Panc1 (cell line): ENCODE data around the gene ACSBG1. TPM values are rescaled to one million over a fixed set of nuclear protein-coding genes. Genes with fewer than 3 reads are reported as not detected.

Experiments
- ATAC-seq: fragments of 200-7000 bp; cut with Tn5 transposase; 2 replicates; pipeline ENCODE4 v1.9.1; 2020; ENCODE audit warnings: mild to moderate bottlenecking, moderate library complexity
- BruUV-seq: library from RNA; stranded (reverse); fragments of 400-500 nt; replicated peaks from 2 replicates; lab custom pipeline; 2021; lab: Mats Ljungman, UMichigan
- CTCF ChIA-PET: fragments of 300-600 bp; sonication (Branson Sonifier 250); formaldehyde crosslinking; loops from one replicate; lab custom pipeline; 2022; ENCODE audit warnings: antibody characterized with exemption; lab: Charles Lee
- POLR2A ChIA-PET: fragments of 300-600 bp; sonication (Branson Sonifier 250); formaldehyde crosslinking; loops from one replicate; lab custom pipeline; 2022; ENCODE audit warnings: antibody characterized with exemption; lab: Charles Lee
- DNase-seq: peaks from one replicate; pipeline ENCODE4 v3.0.0-alpha.2; 2010; ENCODE audit warnings: low read depth, low spot score
- H3K27ac ChIP-seq: 2 replicates; pipeline ENCODE4 v1.5.1; 2011; ENCODE audit warnings: mild to moderate bottlenecking, low read length, inconsistent platforms
- H3K27me3 ChIP-seq: fragments of 200-500 bp; sonication (Bioruptor generic); 2 replicates; pipeline ENCODE4 v1.6.0; 2014; ENCODE audit warnings: low read length, inconsistent platforms; ENCODE audit not compliant: control insufficient read depth, insufficient read depth
- H3K36me3 ChIP-seq: fragments of 200-500 bp; sonication (Bioruptor generic); 2 replicates; pipeline ENCODE4 v1.5.1; 2014; ENCODE audit warnings: inconsistent platforms, mild to moderate bottlenecking, low read length, moderate library complexity; ENCODE audit not compliant: control insufficient read depth, insufficient read depth
- H3K4me1 ChIP-seq: 2 replicates; pipeline ENCODE4 v1.5.1; 2011; ENCODE audit warnings: inconsistent platforms, mild to moderate bottlenecking, low read length, moderate library complexity; ENCODE audit not compliant: control insufficient read depth, insufficient read depth
- H3K4me3 ChIP-seq, 2 experiments: 2 replicates each; pipeline ENCODE4 v1.5.1; 2011 to 2012; ENCODE audit warnings: low read depth in 2 of 2, low read length in 2 of 2, mild to moderate bottlenecking in 2 of 2, inconsistent platforms in 1 of 2, moderate library complexity in 1 of 2
- H3K9me3 ChIP-seq: fragments of 200-500 bp; sonication (Bioruptor generic); 2 replicates; pipeline ENCODE4 v1.5.1; 2014; ENCODE audit warnings: low read depth, mild to moderate bottlenecking, inconsistent platforms, low read length, moderate library complexity; ENCODE audit not compliant: control insufficient read depth, insufficient read depth
- CTCF ChIP-seq: fragments of 450-650 bp; IDR thresholded peaks from 2 replicates; pipeline ENCODE4 v1.5.1; 2017; ENCODE audit warnings: mild to moderate bottlenecking
- POLR2AphosphoS5 ChIP-seq: IDR thresholded peaks from 2 replicates; pipeline ENCODE4 v1.6.1; 2012; ENCODE audit warnings: mild to moderate bottlenecking, low read depth, low read length, moderate library complexity
- REST ChIP-seq, 2 experiments: IDR thresholded peaks; 2 replicates each; pipeline ENCODE4 v1.6.1; 2011 to 2012; ENCODE audit warnings: low read depth in 2 of 2, control low read depth in 1 of 2, low read length in 1 of 2, mild to moderate bottlenecking in 1 of 2, moderate library complexity in 1 of 2; ENCODE audit not compliant: insufficient read depth in 1 of 2
- SIN3A ChIP-seq: IDR thresholded peaks from 2 replicates; pipeline ENCODE4 v1.6.1; 2012; ENCODE audit warnings: low read depth, mild to moderate bottlenecking, low read length, moderate library complexity, borderline replicate concordance; ENCODE audit not compliant: insufficient read depth
- TCF7L2 ChIP-seq: IDR thresholded peaks from 2 replicates; pipeline ENCODE4 v1.6.1; 2011; ENCODE audit warnings: mild to moderate bottlenecking, low read depth, low read length, inconsistent platforms
- in situ Hi-C: cut with HindIII; loops from 2 replicates; pipeline ENCODE4 v1.10.0; 2016; ENCODE audit warnings: low sequenced_read_pairs, low pct_unique_long_range_greater_than_20kb
- intact Hi-C: fragments of 100-400 bp; cut with micrococcal nuclease; formaldehyde crosslinking; loops from one replicate; pipeline ENCODE4 v1.10.0; 2022; ENCODE audit not compliant: unreplicated experiment
- total RNA-seq: library from RNA; stranded (reverse); gene quantifications from one replicate; pipeline ENCODE4 v1.2.1, GENCODE V29; 2021; ENCODE audit not compliant: unreplicated experiment

ACSBG1 gene
- total RNA-seq, 1 experiment from 2014 or later = 0.31 TPM

- Histone ChIP-seq H3K27me3 (no peaks in the 10 kb centered on the region), H3K36me3 (peaks cover 32% of the 10 kb centered on the region), H3K27ac (no peak overlapping the region), H3K9me3 (no peaks in the 10 kb centered on the region), H3K4me3 (no peak overlapping the region), H3K4me1 (no peaks in the 10 kb centered on the region)
- no peak for ATAC-seq
- in situ Hi-C loops (no loop called here), intact Hi-C loops (no loop called here)
- no TSS peak for BruUV-seq
- DNase-seq = no peak
- CTCF ChIA-PET = no interaction called here
- TF ChIP-seq POLR2AphosphoS5 (no peak), SIN3A (no peak), TCF7L2 (no peak), REST (IDR thresholded peaks at IDR 0.05; ENCODE audit: insufficient read depth in 1 of 2, low read depth in 2 of 2, low read length in 1 of 2) (no peak), CTCF (no peak)
- POLR2A ChIA-PET = no interaction called here
Measured at GRCh38 chr15:78167227-78167888, 67.0 kb downstream of the ACSBG1 start.

GRCh38 chr15:78164010-78164409 is 70.4 kb downstream of the ACSBG1 start:
- no peak for TF ChIP-seq TCF7L2
- no peak for TF ChIP-seq POLR2AphosphoS5
- no peak for TF ChIP-seq CTCF
- TF ChIP-seq SIN3A = no peak
- TF ChIP-seq REST (IDR thresholded peaks at IDR 0.05; ENCODE audit: insufficient read depth in 1 of 2, low read depth in 2 of 2, low read length in 1 of 2) = no peak
- Histone ChIP-seq H3K27me3 (no peaks in the 10 kb centered on the region), H3K36me3 (peaks cover 24% of the 10 kb centered on the region), H3K4me3 (no peak overlapping the region), H3K27ac (no peak overlapping the region), H3K9me3 (no peaks in the 10 kb centered on the region), H3K4me1 (no peaks in the 10 kb centered on the region)
- CTCF ChIA-PET = no interaction called here
- intact Hi-C loops (no loop called here), in situ Hi-C loops (no loop called here)
- DNase-seq (no peak), ATAC-seq (no peak)
- BruUV-seq = no TSS peak
- POLR2A ChIA-PET = no interaction called here
